Spinal cord (tissue), 10 donors: ENCODE measurements around the gene WTIP. TPM values are rescaled to one million over a fixed set of nuclear protein-coding genes. Genes with fewer than 3 reads are reported as not detected.
"Not testable (repeated sequence)": the region's sequence is repeated elsewhere in the genome, so short reads cannot be mapped to it uniquely, and the experiment has no call there.

Experiments used
- DNase-seq, 6 donors: peaks; one replicate each; pipeline versions ENCODE4 v3.0.0 to v3.0.0-alpha.2; 2013 to 2015; ENCODE audit warnings: low spot score in 6 of 6, low read depth in 4 of 6
- H3K27ac ChIP-seq: one replicate; pipeline ENCODE4 v1.5.1; 2013; ENCODE audit warnings: low read depth, low read length, control low read depth
- H3K27me3 ChIP-seq: one replicate; pipeline ENCODE4 v1.6.1; 2013; ENCODE audit warnings: low read length; ENCODE audit not compliant: control insufficient read depth, insufficient read depth
- H3K36me3 ChIP-seq: one replicate; pipeline ENCODE4 v1.6.1; 2013; ENCODE audit warnings: low read length; ENCODE audit not compliant: control insufficient read depth, insufficient read depth
- H3K4me1 ChIP-seq: one replicate; pipeline ENCODE4 v1.6.1; 2013; ENCODE audit warnings: low read length; ENCODE audit not compliant: control insufficient read depth, insufficient read depth
- H3K4me3 ChIP-seq: one replicate; pipeline ENCODE4 v1.5.1; 2013; ENCODE audit warnings: low read depth, low read length, control low read depth
- H3K9me3 ChIP-seq: one replicate; pipeline ENCODE4 v1.6.1; 2013; ENCODE audit warnings: low read length; ENCODE audit not compliant: control insufficient read depth, insufficient read depth
- WGBS: methylation state at CpG from one replicate; pipeline ENCODE4 v1.1.5; 2013; ENCODE audit warnings: missing lambda C conversion rate; ENCODE audit not compliant: insufficient coverage; 5-methylcytosine and 5-hydroxymethylcytosine counted together
- long read RNA-seq, 4 donors: transcript quantifications; one replicate each; lab custom pipeline, GENCODE V29; 2026
- polyA plus RNA-seq, 2 donors: library from polyadenylated mRNA; unstranded; fragments of 120-200 nt; gene quantifications; one replicate each; pipeline ENCODE4 v1.2.1, GENCODE V29; 2013; ENCODE audit not compliant: insufficient read length in 2 of 2
- total RNA-seq, 2 donors: library from RNA; depleted of rRNA in 1 of 2; stranded (reverse); fragments of 120-200 nt in 1 of 2; fragments of >200 nt in 1 of 2; gene quantifications; one replicate each; pipeline versions ENCODE4 v1.2.3 to v1.2.4, GENCODE V29; 2013 to 2014
- donor health status: healthy.

Gene WTIP
- 10 to 100 TPM; 17.3 to 39.9 TPM for total RNA-seq
- polyA plus RNA-seq: 10 to 100 TPM; 27.9 to 36.5 TPM
- long read RNA-seq, donor 1, full-length matches to known transcripts: 5 of 5 reads
- long read RNA-seq, donor 1, partial matches to known transcripts: 0 of 5 reads
- long read RNA-seq, donor 1, other reads (novel, unspliced or antisense): 0 of 5 reads
- long read RNA-seq, donor 2, full-length matches to known transcripts: 3 of 3 reads
- long read RNA-seq, donor 2, partial matches to known transcripts: 0 of 3 reads
- long read RNA-seq, donor 2, other reads (novel, unspliced or antisense): 0 of 3 reads
- long read RNA-seq, donor 3, full-length matches to known transcripts: 7 of 7 reads
- long read RNA-seq, donor 3, partial matches to known transcripts: 0 of 7 reads
- long read RNA-seq, donor 3, other reads (novel, unspliced or antisense): 0 of 7 reads
- long read RNA-seq, donor 4, full-length matches to known transcripts: 6 of 22 reads
- long read RNA-seq, donor 4, partial matches to known transcripts: 16 of 22 reads
- long read RNA-seq, donor 4, other reads (novel, unspliced or antisense): 0 of 22 reads

GRCh38 chr19:34480971-34481841 is at the start of gene WTIP:
TSS of gene WTIP (plus strand) at chr19:34481758. CDS start at chr19:34481975, 217 bp downstream.
- H3K27me3 ChIP-seq: no peaks in the 10 kb centered on the region
- peaks cover 31% of the 10 kb centered on the region for H3K4me1 ChIP-seq
- no peaks in the 10 kb centered on the region for H3K9me3 ChIP-seq
- peaks cover 10% of the 10 kb centered on the region for H3K36me3 ChIP-seq
- H3K27ac ChIP-seq: peak within 1 kb of the TSS; percentile 95
- DNase-seq: peak in 4 of 6 donors; percentile 48 to 90 (median 68)
- under 1% methylated on average over 92 of the region's 95 CpGs for WGBS
- H3K4me3 ChIP-seq: peak within 1 kb of the TSS; percentile 62

- no peak overlapping the region for H3K27ac ChIP-seq
- no peaks in the 10 kb centered on the region for H3K27me3 ChIP-seq
- no peaks in the 10 kb centered on the region for H3K9me3 ChIP-seq
- DNase-seq: peak in 1 of 6 donors; percentile 3
- no peak overlapping the region for H3K4me3 ChIP-seq
- H3K36me3 ChIP-seq: peaks cover 40% of the 10 kb centered on the region
- H3K4me1 ChIP-seq: peaks cover 6% of the 10 kb centered on the region
- 82% methylated on average over 3 of the region's 5 CpGs for WGBS
These were observed 48.8 kb upstream of the WTIP start for GRCh38 chr19:34432797-34433196.

DNA sequence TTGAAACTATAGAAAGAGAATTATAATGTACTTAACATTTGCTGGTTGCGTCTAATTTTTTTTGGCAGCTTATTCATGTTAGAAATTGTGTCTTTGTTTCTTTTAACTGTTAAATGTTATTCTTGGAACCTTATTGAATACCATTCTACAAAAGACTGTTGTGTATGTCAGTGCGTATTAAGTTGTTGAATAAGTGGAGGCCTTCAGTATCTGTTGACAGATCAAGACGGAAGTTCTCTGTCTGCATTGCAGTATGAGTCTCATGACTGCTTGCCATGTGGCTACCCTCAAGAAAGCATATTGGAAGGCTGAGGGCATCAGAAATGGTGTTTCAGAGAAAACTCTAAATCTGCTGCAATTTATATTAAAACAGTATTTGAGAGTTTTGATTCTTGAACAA is 44.8 kb upstream of the WTIP start:
- H3K27ac ChIP-seq: no peak overlapping the region
- 80% methylated on average over 1 of the region's 3 CpGs for WGBS
- H3K4me3 ChIP-seq: no peak overlapping the region
- H3K36me3 ChIP-seq: peaks cover 66% of the 10 kb centered on the region
- no peaks in the 10 kb centered on the region for H3K9me3 ChIP-seq
- H3K4me1 ChIP-seq: no peaks in the 10 kb centered on the region
- DNase-seq: peak in 1 of 6 donors; percentile 13
- H3K27me3 ChIP-seq: no peaks in the 10 kb centered on the region

DNA sequence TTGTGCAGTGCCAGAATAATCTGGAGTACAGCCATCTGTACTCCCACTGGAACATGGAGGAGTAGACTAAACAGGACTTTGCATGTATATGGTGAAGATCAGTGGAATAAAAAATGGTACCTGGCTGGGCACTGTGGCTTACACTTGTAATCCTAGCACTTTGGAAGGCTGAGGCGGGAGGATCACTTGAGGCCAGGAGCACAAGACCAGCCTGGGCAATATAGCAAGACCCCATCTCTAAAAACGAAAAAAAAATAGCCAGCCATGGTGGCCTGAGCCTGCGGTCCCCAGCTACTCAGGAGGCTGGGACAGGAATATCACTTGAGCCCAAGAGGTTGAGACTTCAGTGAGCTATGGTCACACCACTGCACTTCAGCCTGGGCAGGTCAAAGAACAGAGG is 33.4 kb upstream of the WTIP start:
- Histone ChIP-seq H3K36me3 (peaks cover 45% of the 10 kb centered on the region), H3K4me1 (no peaks in the 10 kb centered on the region)

GRCh38 chr19:34452723-34453122 is 28.8 kb upstream of the WTIP start:
- H3K27ac ChIP-seq: no peak overlapping the region
- DNase-seq: no peak
- no peaks in the 10 kb centered on the region for H3K9me3 ChIP-seq
- H3K27me3 ChIP-seq: no peaks in the 10 kb centered on the region
- no peak overlapping the region for H3K4me3 ChIP-seq
- no peaks in the 10 kb centered on the region for H3K4me1 ChIP-seq
- H3K36me3 ChIP-seq: peaks cover 29% of the 10 kb centered on the region

More for the DNA sequence above, 33.4 kb upstream of the WTIP start:
- no peak overlapping the region for H3K4me3 ChIP-seq
- no peaks in the 10 kb centered on the region for H3K9me3 ChIP-seq
- no peak for DNase-seq
- 96% methylated on average over 3 of the region's 3 CpGs for WGBS
- H3K27me3 ChIP-seq: no peaks in the 10 kb centered on the region
- H3K27ac ChIP-seq: no peak overlapping the region

DNA sequence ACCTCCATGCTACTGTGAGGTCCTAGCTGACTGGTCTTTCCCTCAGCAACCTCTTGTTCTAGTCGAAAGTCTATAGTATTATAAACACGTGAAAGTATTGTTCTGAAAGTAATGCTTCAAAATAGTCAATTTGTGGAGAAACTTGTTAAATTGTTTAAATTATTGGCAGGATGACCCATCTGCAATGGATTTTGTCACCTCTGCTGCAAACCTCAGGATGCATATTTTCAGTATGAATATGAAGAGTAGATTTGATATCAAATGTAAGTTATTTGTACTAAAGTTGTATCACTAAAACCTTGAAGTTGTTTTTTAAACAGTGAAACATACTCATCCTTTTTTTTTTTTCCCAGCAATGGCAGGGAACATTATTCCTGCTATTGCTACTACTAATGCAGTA is 27.5 kb upstream of the WTIP start:
- Histone ChIP-seq H3K27me3 (no peaks in the 10 kb centered on the region), H3K36me3 (peaks cover 31% of the 10 kb centered on the region), H3K9me3 (no peaks in the 10 kb centered on the region), H3K27ac (no peak overlapping the region), H3K4me3 (no peak overlapping the region), H3K4me1 (no peaks in the 10 kb centered on the region)
- WGBS: no CpG with 5 or more reads among the region's 2 CpGs
- DNase-seq: no peak

- Histone ChIP-seq H3K27ac (no peak overlapping the region), H3K36me3 (peaks cover 31% of the 10 kb centered on the region), H3K9me3 (no peaks in the 10 kb centered on the region), H3K4me1 (no peaks in the 10 kb centered on the region), H3K27me3 (no peaks in the 10 kb centered on the region), H3K4me3 (no peak overlapping the region)
- no CpG with 5 or more reads among the region's 3 CpGs for WGBS
- DNase-seq: no peak
These were observed 26.9 kb upstream of the WTIP start for GRCh38 chr19:34454685-34455084.

DNA sequence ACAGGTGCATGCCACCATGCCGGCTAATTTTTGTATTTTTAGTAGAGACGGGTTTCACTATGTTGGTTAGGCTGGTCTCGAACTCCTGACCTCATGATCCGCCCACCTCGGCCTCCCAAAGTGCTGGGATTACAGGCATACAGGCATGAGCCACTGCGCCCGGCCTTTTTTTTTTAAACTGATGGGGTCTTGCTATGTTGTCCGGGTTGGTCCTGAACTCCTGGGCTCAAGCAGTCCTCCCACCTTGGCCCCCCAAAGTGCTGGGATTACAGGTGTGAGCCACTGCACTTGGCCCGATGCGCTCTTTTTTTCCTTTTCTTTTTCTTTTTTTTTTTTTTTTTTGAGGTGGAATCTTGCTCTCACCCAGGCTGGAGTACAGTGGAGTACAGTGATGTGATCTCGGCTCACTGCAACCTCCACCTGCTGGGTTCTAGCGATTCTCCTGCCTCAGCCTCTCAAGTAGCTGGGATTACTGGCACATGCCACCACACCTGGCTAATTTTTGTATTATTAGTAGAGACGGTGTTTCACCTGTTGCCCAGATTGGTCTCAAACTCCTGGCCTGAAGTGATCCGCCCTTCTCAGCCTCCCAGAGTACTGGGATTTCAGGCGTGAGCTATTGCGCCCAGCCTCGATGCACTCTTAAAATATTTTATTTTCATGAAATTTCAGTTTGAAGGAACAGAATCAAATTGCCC is 25.6 kb upstream of the WTIP start:
- not testable (repeated sequence) for H3K27ac ChIP-seq, H3K9me3 ChIP-seq, H3K4me3 ChIP-seq, H3K4me1 ChIP-seq, DNase-seq, H3K27me3 ChIP-seq
- H3K36me3 ChIP-seq: peaks cover 31% of the 10 kb centered on the region
- WGBS: 100% methylated on average over 1 of the region's 17 CpGs

DNA sequence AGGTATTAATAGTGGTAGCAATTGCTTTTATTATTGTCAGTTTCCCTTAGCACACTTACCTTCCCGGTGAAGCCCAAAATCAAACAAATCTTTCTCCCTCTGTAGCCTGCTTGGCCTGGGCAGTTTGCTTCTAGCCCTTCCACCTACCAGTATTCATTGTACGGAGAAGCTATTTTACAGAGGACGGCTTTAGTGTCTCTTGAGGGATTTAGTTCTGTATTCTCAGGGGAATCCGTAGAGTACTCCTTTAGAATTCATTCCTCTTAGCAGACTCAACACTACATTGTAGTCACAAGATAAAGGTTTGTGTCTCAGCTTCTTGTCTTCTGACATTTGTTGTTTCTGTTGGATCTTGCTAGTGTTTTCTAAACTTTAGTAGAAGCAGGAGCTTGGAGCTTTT is 24.1 kb upstream of the WTIP start:
- Histone ChIP-seq H3K27me3 (no peaks in the 10 kb centered on the region), H3K4me1 (no peaks in the 10 kb centered on the region), H3K4me3 (no peak overlapping the region), H3K27ac (no peak overlapping the region), H3K9me3 (no peaks in the 10 kb centered on the region), H3K36me3 (peaks cover 40% of the 10 kb centered on the region)
- WGBS: no CpG with 5 or more reads among the region's 4 CpGs
- DNase-seq: no peak
